Loucy (cell line): ENCODE data around the gene SLX4.

ENCODE experiments used
- H2AFZ ChIP-seq: fragments of 200-600 bp; sonication (generic); 2 replicates; pipeline ENCODE4 v1.6.0; 2016; ENCODE audit warnings: antibody characterized with exemption, mild to moderate bottlenecking, low read length, moderate library complexity
- H3F3A ChIP-seq: fragments of 200-600 bp; 2 replicates; pipeline ENCODE4 v1.6.0; 2016; ENCODE audit warnings: antibody characterized with exemption, low read depth, mild to moderate bottlenecking
- H3K27me3 ChIP-seq: fragments of 200-600 bp; sonication (generic); 2 replicates; pipeline ENCODE4 v1.6.1; 2014; ENCODE audit warnings: low read length, mild to moderate bottlenecking; ENCODE audit not compliant: insufficient read depth, poor library complexity, severe bottlenecking
- H3K36me3 ChIP-seq: fragments of 200-600 bp; sonication (generic); 2 replicates; pipeline ENCODE4 v1.6.1; 2016; ENCODE audit warnings: low read length; ENCODE audit not compliant: insufficient read depth
- H3K4me1 ChIP-seq: fragments of 200-600 bp; sonication (generic); 2 replicates; pipeline ENCODE4 v1.5.1; 2014; ENCODE audit warnings: low read length, mild to moderate bottlenecking; ENCODE audit not compliant: insufficient read depth, poor library complexity, severe bottlenecking
- H3K4me2 ChIP-seq: fragments of 200-600 bp; sonication (generic); 2 replicates; pipeline ENCODE4 v1.6.0; 2014; ENCODE audit warnings: antibody characterized with exemption, low read length, low read depth, mild to moderate bottlenecking; ENCODE audit not compliant: poor library complexity, severe bottlenecking
- H3K4me3 ChIP-seq: fragments of 200-600 bp; sonication (generic); 2 replicates; pipeline ENCODE4 v1.5.1; 2014; ENCODE audit warnings: low read length, mild to moderate bottlenecking, mixed read lengths; ENCODE audit not compliant: poor library complexity, severe bottlenecking
- H3K79me2 ChIP-seq: fragments of 200-600 bp; sonication (generic); 2 replicates; pipeline ENCODE4 v1.6.1; 2014; ENCODE audit warnings: low read length; ENCODE audit not compliant: insufficient read depth
- H3K9ac ChIP-seq: fragments of 200-600 bp; sonication (generic); 2 replicates; pipeline ENCODE4 v1.6.0; 2014; ENCODE audit warnings: mild to moderate bottlenecking, low read depth, low read length, moderate library complexity; ENCODE audit not compliant: poor library complexity, severe bottlenecking
- H3K9me2 ChIP-seq: fragments of 200-600 bp; sonication (generic); replicated peaks from 2 replicates; pipeline ENCODE4 v1.6.1; 2016; ENCODE audit warnings: low read depth, low read length, mixed read lengths
- H3K9me3 ChIP-seq: fragments of 200-600 bp; sonication (generic); 2 replicates; pipeline ENCODE4 v1.6.1; 2014; ENCODE audit warnings: mild to moderate bottlenecking, antibody characterized with exemption, low read length, low read depth; ENCODE audit not compliant: insufficient read depth
- H4K20me1 ChIP-seq: fragments of 200-600 bp; sonication (generic); 2 replicates; pipeline ENCODE4 v1.6.0; 2014; ENCODE audit warnings: antibody characterized with exemption, low read length, mild to moderate bottlenecking; ENCODE audit not compliant: insufficient read depth, poor library complexity, severe bottlenecking
- CTCF ChIP-seq: fragments of 200-600 bp; sonication (generic); conservative IDR thresholded peaks from 2 replicates; pipeline ENCODE4 v1.5.1; 2014; ENCODE audit warnings: mild to moderate bottlenecking, antibody characterized with exemption, low read length
- EZH2phosphoT487 ChIP-seq: fragments of 200-600 bp; IDR thresholded peaks from 2 replicates; pipeline ENCODE4 v1.6.1; 2018; ENCODE audit warnings: antibody characterized with exemption, mild to moderate bottlenecking, moderate library complexity, borderline replicate concordance

The SLX4 gene

GRCh38 chr16:3536851-3537250 is 74.6 kb downstream of the SLX4 start:
- TF ChIP-seq CTCF = no peak
- no peak overlapping the region for H3K9ac ChIP-seq
- H3K4me3 ChIP-seq = no peak overlapping the region
- no peaks in the 10 kb centered on the region for H4K20me1 ChIP-seq
- H3F3A ChIP-seq = no peaks in the 10 kb centered on the region
- no peaks in the 10 kb centered on the region for H3K4me1 ChIP-seq
- H3K79me2 ChIP-seq = no peaks in the 10 kb centered on the region
- H3K4me2 ChIP-seq = no peak overlapping the region
- H3K27me3 ChIP-seq = no peaks in the 10 kb centered on the region
- no peaks in the 10 kb centered on the region for H3K9me3 ChIP-seq
- no peak overlapping the region for H2AFZ ChIP-seq
- peaks cover 3% of the 10 kb centered on the region; the same call in 1 of the 2 replicates for H3K36me3 ChIP-seq
- H3K9me2 ChIP-seq = no peaks in the 10 kb centered on the region

- H3K4me3 ChIP-seq = no peak overlapping the region
- no peak overlapping the region for H3K4me2 ChIP-seq
- H3K9ac ChIP-seq = no peak overlapping the region
These were observed 75.1 kb downstream of the SLX4 start for GRCh38 chr16:3536271-3536731.

GRCh38 chr16:3534126-3534525 is 77.3 kb downstream of the SLX4 start:
- H3K9me2 ChIP-seq = no peaks in the 10 kb centered on the region
- no peak overlapping the region for H2AFZ ChIP-seq
- no peak for TF ChIP-seq CTCF

More at GRCh38 chr16:3536271-3536731, 75.1 kb downstream of the SLX4 start:
- Histone ChIP-seq H3K9me3 (no peaks in the 10 kb centered on the region), H3K9me2 (no peaks in the 10 kb centered on the region), H3F3A (no peaks in the 10 kb centered on the region), H3K4me1 (no peaks in the 10 kb centered on the region), H3K36me3 (0 out of 2 replicates have a peak, but pooled peaks cover 3% of the 10 kb centered on the region), H2AFZ (no peak overlapping the region), H4K20me1 (no peaks in the 10 kb centered on the region), H3K27me3 (no peaks in the 10 kb centered on the region), H3K79me2 (no peaks in the 10 kb centered on the region)
- TF ChIP-seq EZH2phosphoT487 = no peak
- no peak for TF ChIP-seq CTCF

More at GRCh38 chr16:3534126-3534525, 77.3 kb downstream of the SLX4 start:
- H4K20me1 ChIP-seq = no peaks in the 10 kb centered on the region
- H3K4me2 ChIP-seq = no peak overlapping the region
- H3K4me1 ChIP-seq = no peaks in the 10 kb centered on the region
- H3K9ac ChIP-seq = no peak overlapping the region
- no peaks in the 10 kb centered on the region for H3K9me3 ChIP-seq
- no peaks in the 10 kb centered on the region for H3K36me3 ChIP-seq
- no peak overlapping the region for H3K4me3 ChIP-seq
- H3K79me2 ChIP-seq = no peaks in the 10 kb centered on the region
- no peaks in the 10 kb centered on the region for H3K27me3 ChIP-seq
- H3F3A ChIP-seq = no peaks in the 10 kb centered on the region
